SK-N-MC (cell line): Measurements from ENCODE around the gene ARPC2.
"Not testable (repeated sequence)": the region's sequence is repeated elsewhere in the genome, so short reads cannot be mapped to it uniquely, and the experiment has no call there.

Experiments used
- DNase-seq: peaks from one replicate; pipeline ENCODE4 v3.0.0-alpha.2; 2011; ENCODE audit warnings: low read depth, low spot score
- H3K27ac ChIP-seq: fragments of 200-600 bp; sonication (generic); 2 replicates; pipeline ENCODE4 v1.5.1; 2016; ENCODE audit warnings: mixed run types
- H3K36me3 ChIP-seq: fragments of 200-600 bp; sonication (generic); 2 replicates; pipeline ENCODE4 v1.6.1; 2017; ENCODE audit warnings: antibody characterized with exemption, low read length, mixed read lengths; ENCODE audit not compliant: insufficient read depth
- H3K4me3 ChIP-seq: fragments of 200-600 bp; sonication (generic); 2 replicates; pipeline ENCODE4 v1.5.1; 2016
- H3K9ac ChIP-seq: fragments of 200-600 bp; sonication (generic); 2 replicates; pipeline ENCODE4 v1.8.0; 2017; ENCODE audit warnings: mixed run types, mixed read lengths; ENCODE audit not compliant: insufficient read length
- H3K9me3 ChIP-seq: fragments of 200-600 bp; sonication (generic); 2 replicates; pipeline ENCODE4 v1.6.1; 2017; ENCODE audit warnings: low read depth, mild to moderate bottlenecking, antibody characterized with exemption, low read length, moderate library complexity, mixed read lengths
- EZH2 ChIP-seq: fragments of 200-600 bp; sonication (generic); IDR thresholded peaks from one replicate; pipeline ENCODE4 v1.6.1; 2017; ENCODE audit warnings: antibody characterized with exemption
- FOXP2 ChIP-seq: optimal IDR thresholded peaks from 2 replicates; pipeline ENCODE3; 2011; ENCODE audit warnings: mild to moderate bottlenecking, moderate library complexity; ENCODE audit not compliant: insufficient read depth; ENCODE audit errors: extremely low read length, control extremely low read depth
- POLR2AphosphoS5 ChIP-seq: IDR thresholded peaks from 2 replicates; pipeline ENCODE4 v1.6.1; 2012; ENCODE audit warnings: mild to moderate bottlenecking, low read depth, low read length, borderline replicate concordance

The ARPC2 gene

GRCh38 chr2:218269900-218270720 lies 53.1 kb downstream of the ARPC2 start, which contains the start of the genes AAMP and PNKD:
AAMP (minus strand) TSS chr2:218270137; CDS start chr2:218270086, 51 bp downstream.
PNKD (plus strand) TSS chr2:218270519; CDS start chr2:218270536, 17 bp downstream.
- Histone ChIP-seq H3K36me3 (peaks cover 33% of the 10 kb centered on the region; the same call in 1 of the 2 replicates), H3K9ac (peak within 1 kb of the TSS; percentile 83), H3K9me3 (no peaks in the 10 kb centered on the region), H3K27ac (no peak within 1 kb of the TSS), H3K4me3 (peak within 1 kb of the TSS; percentile 91)
- DNase-seq: peak; percentile 96
- no peak for TF ChIP-seq EZH2
- peak; percentile 70 for TF ChIP-seq FOXP2
- TF ChIP-seq POLR2AphosphoS5: peak; percentile 86

GRCh38 chr2:218270721-218271486 lies 53.9 kb downstream of the ARPC2 start:
- Histone ChIP-seq H3K4me3 (peak overlapping the region; percentile 91), H3K9ac (peak overlapping the region; percentile 73), H3K27ac (no peak overlapping the region), H3K36me3 (peaks cover 37% of the 10 kb centered on the region; the same call in 1 of the 2 replicates), H3K9me3 (no peaks in the 10 kb centered on the region)
- no peak for DNase-seq
- no peak for TF ChIP-seq EZH2
- no peak for TF ChIP-seq POLR2AphosphoS5
- no peak for TF ChIP-seq FOXP2

- peaks cover 32% of the 10 kb centered on the region; the same call in 1 of the 2 replicates for H3K36me3 ChIP-seq
- no peak for DNase-seq
- H3K9ac ChIP-seq: peak overlapping the region; percentile 73
- peak overlapping the region; percentile 91 for H3K4me3 ChIP-seq
- no peak overlapping the region for H3K27ac ChIP-seq
- H3K9me3 ChIP-seq: no peaks in the 10 kb centered on the region
- TF ChIP-seq EZH2: no peak
- no peak for TF ChIP-seq POLR2AphosphoS5
- TF ChIP-seq FOXP2: no peak
Observed at GRCh38 chr2:218271487-218271797, 54.5 kb downstream of the ARPC2 start.

- H3K36me3 ChIP-seq: peaks cover 29% of the 10 kb centered on the region; the same call in 1 of the 2 replicates
- H3K9me3 ChIP-seq: no peaks in the 10 kb centered on the region
- H3K27ac ChIP-seq: no peak overlapping the region
- TF ChIP-seq POLR2AphosphoS5: no peak
- no peak for TF ChIP-seq FOXP2
- TF ChIP-seq EZH2: no peak
- no peak for DNase-seq
- H3K9ac ChIP-seq: no peak overlapping the region
- peak overlapping the region; percentile 91; the same call in 1 of the 2 replicates for H3K4me3 ChIP-seq
Observed at GRCh38 chr2:218271865-218272530, 55.0 kb downstream of the ARPC2 start.

GRCh38 chr2:218272531-218273212 lies 55.7 kb downstream of the ARPC2 start:
- Histone ChIP-seq H3K4me3 (peak overlapping the region; percentile 56; the same call in 1 of the 2 replicates), H3K9me3 (no peaks in the 10 kb centered on the region), H3K36me3 (peaks cover 27% of the 10 kb centered on the region; the same call in 1 of the 2 replicates), H3K9ac (no peak overlapping the region), H3K27ac (no peak overlapping the region)
- peak; percentile 87 for DNase-seq
- TF ChIP-seq POLR2AphosphoS5 (peak; percentile 49), EZH2 (no peak), FOXP2 (no peak)

- H3K9ac ChIP-seq, H3K9me3 ChIP-seq, H3K27ac ChIP-seq, DNase-seq: not testable (repeated sequence)
- Histone ChIP-seq H3K36me3 (peaks cover 27% of the 10 kb centered on the region; the same call in 1 of the 2 replicates), H3K4me3 (peak overlapping the region; percentile 56; the same call in 1 of the 2 replicates)
Observed at GRCh38 chr2:218273214-218273907, 56.4 kb downstream of the ARPC2 start.

GRCh38 chr2:218273908-218274249 lies 56.9 kb downstream of the ARPC2 start:
- H3K4me3 ChIP-seq: no peak overlapping the region
- no peaks in the 10 kb centered on the region for H3K9me3 ChIP-seq
- DNase-seq: no peak
- no peak overlapping the region for H3K9ac ChIP-seq
- H3K27ac ChIP-seq: no peak overlapping the region
- TF ChIP-seq FOXP2: no peak
- H3K36me3 ChIP-seq: peaks cover 27% of the 10 kb centered on the region; the same call in 1 of the 2 replicates
